Muscle layer of duodenum (tissue), 2 donors: ENCODE measurements around the gene WDR88.
"Not testable (repeated sequence)": the region's sequence is repeated elsewhere in the genome, so short reads cannot be mapped to it uniquely, and the experiment has no call there.

ENCODE experiments used
- H3K27ac ChIP-seq: one replicate; pipeline ENCODE4 v1.7.0; 2013; ENCODE audit warnings: mild to moderate bottlenecking, low read length
- H3K27me3 ChIP-seq: one replicate; pipeline ENCODE4 v1.7.0; 2013; ENCODE audit warnings: low read depth, mild to moderate bottlenecking, control low read depth, low read length
- H3K36me3 ChIP-seq, 2 donors: one replicate each; pipeline ENCODE4 v1.7.0; 2013; ENCODE audit warnings: low read length in 2 of 2, control low read depth in 1 of 2, mild to moderate bottlenecking in 1 of 2; ENCODE audit not compliant: insufficient read depth in 2 of 2, control insufficient read depth in 1 of 2
- H3K4me1 ChIP-seq, 2 donors: one replicate each; pipeline ENCODE4 v1.7.0; 2013; ENCODE audit warnings: low read length in 2 of 2, mild to moderate bottlenecking in 2 of 2, control low read depth in 1 of 2, moderate library complexity in 1 of 2; ENCODE audit not compliant: insufficient read depth in 2 of 2, control insufficient read depth in 1 of 2
- H3K4me3 ChIP-seq, 2 donors: one replicate each; pipeline ENCODE4 v1.7.0; 2013; ENCODE audit warnings: low read length in 2 of 2, low read depth in 1 of 2, mild to moderate bottlenecking in 1 of 2
- H3K9me3 ChIP-seq, 2 donors: one replicate each; pipeline ENCODE4 v1.7.0; 2013; ENCODE audit warnings: low read length in 2 of 2, control low read depth in 1 of 2, mild to moderate bottlenecking in 1 of 2; ENCODE audit not compliant: control insufficient read depth in 1 of 2
- donor health status: healthy.

The WDR88 gene

DNA sequence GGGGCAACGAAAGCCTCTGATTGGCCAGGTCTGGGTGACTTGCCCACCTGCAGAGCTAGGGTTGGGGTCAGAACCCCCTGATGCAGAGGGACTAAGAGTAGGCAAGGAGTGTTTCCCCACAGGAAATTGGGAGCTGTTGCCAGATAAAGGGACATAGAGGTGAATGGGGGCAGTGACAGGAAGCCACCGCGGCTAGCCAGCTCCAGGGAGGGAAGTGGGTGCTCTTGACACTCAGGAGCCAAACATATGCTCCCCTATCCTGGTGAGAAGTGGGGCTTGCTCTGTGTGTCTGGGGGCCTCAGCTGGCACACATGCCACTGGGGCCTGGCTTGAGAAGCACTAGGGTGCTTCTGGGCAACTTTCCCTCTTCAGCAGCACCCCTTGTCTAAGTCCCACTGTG lies 26.0 kb downstream of the WDR88 start:
- Histone ChIP-seq H3K36me3 (no peaks in the 10 kb centered on the region), H3K4me1 (no peaks in the 10 kb centered on the region), H3K9me3 (no peaks in the 10 kb centered on the region), H3K27me3 (no peaks in the 10 kb centered on the region), H3K27ac (no peak overlapping the region), H3K4me3 (no peak overlapping the region)

GRCh38 chr19:33158365-33158764 lies 26.5 kb downstream of the WDR88 start:
- H3K27me3 ChIP-seq = no peaks in the 10 kb centered on the region
- no peaks in the 10 kb centered on the region for H3K4me1 ChIP-seq
- no peaks in the 10 kb centered on the region for H3K36me3 ChIP-seq
- no peak overlapping the region for H3K4me3 ChIP-seq
- H3K9me3 ChIP-seq = no peaks in the 10 kb centered on the region
- no peak overlapping the region for H3K27ac ChIP-seq

DNA sequence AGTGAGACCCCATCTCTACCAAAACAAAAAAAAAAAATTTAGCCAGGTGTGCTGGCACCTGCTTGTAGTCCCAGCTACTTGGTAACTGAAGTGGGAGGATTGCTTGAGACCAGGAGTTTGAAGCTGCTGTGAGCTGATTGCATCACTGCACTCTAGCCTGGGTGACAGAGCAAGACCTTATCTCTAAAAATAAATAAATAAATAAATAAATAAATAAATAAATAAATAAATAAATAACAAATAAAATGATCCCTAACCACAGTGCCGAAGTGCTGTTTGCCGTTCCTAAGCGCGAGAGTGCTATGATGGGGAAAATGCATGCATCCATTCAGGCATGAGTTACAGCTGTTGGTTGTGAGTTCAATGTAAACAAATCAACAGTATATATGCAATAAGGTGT lies 27.2 kb downstream of the WDR88 start:
- no peak overlapping the region for H3K4me3 ChIP-seq
- H3K36me3 ChIP-seq = no peaks in the 10 kb centered on the region
- H3K27me3 ChIP-seq = no peaks in the 10 kb centered on the region
- H3K4me1 ChIP-seq = no peaks in the 10 kb centered on the region
- no peak overlapping the region for H3K27ac ChIP-seq
- no peaks in the 10 kb centered on the region for H3K9me3 ChIP-seq

DNA sequence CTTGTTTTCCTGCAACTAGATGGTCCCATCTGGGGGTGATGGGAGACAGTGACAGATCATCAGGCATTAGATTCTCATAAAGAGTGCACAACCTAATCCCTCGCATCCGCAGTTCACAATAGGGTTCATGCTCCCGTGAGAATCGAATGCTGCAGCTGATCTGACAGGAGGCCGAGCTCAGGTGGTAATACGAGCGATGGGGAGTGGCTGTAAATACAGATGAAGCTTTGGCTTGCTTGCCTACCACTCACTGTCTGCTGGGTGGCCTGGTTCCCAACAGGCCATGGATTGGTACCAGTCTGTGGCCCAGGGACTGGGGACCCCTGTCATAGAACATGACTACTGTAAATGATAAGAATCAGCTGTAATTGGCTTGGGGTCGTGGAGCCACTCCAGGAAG lies 28.0 kb downstream of the WDR88 start:
- H3K27me3 ChIP-seq = no peaks in the 10 kb centered on the region
- H3K4me3 ChIP-seq = no peak overlapping the region
- H3K9me3 ChIP-seq = no peaks in the 10 kb centered on the region
- no peaks in the 10 kb centered on the region for H3K36me3 ChIP-seq
- no peak overlapping the region for H3K27ac ChIP-seq
- no peaks in the 10 kb centered on the region for H3K4me1 ChIP-seq

- Histone ChIP-seq H3K4me3 (no peak overlapping the region), H3K4me1 (no peaks in the 10 kb centered on the region)
These were observed 29.3 kb downstream of the WDR88 start for GRCh38 chr19:33161201-33161600.

GRCh38 chr19:33163481-33163880 lies 31.6 kb downstream of the WDR88 start:
- H3K36me3 ChIP-seq = no peaks in the 10 kb centered on the region
- H3K9me3 ChIP-seq = peaks cover 0 to 4% of the 10 kb centered on the region in 2 donors
- H3K27ac ChIP-seq = no peak overlapping the region
- H3K4me1 ChIP-seq = no peaks in the 10 kb centered on the region
- H3K4me3 ChIP-seq = no peak overlapping the region
- no peaks in the 10 kb centered on the region for H3K27me3 ChIP-seq

More at GRCh38 chr19:33161201-33161600, 29.3 kb downstream of the WDR88 start:
- H3K9me3 ChIP-seq = no peaks in the 10 kb centered on the region
- no peaks in the 10 kb centered on the region for H3K27me3 ChIP-seq
- no peak overlapping the region for H3K27ac ChIP-seq
- H3K36me3 ChIP-seq = no peaks in the 10 kb centered on the region

- not testable (repeated sequence) for H3K27me3 ChIP-seq, H3K9me3 ChIP-seq, H3K4me3 ChIP-seq, H3K36me3 ChIP-seq, H3K27ac ChIP-seq, H3K4me1 ChIP-seq
These were observed 34.1 kb downstream of the WDR88 start for GRCh38 chr19:33166037-33166436.

- Histone ChIP-seq H3K4me3 (no peak overlapping the region), H3K27ac (no peak overlapping the region), H3K36me3 (no peaks in the 10 kb centered on the region), H3K4me1 (no peaks in the 10 kb centered on the region), H3K27me3 (no peaks in the 10 kb centered on the region), H3K9me3 (peaks cover 0 to 4% of the 10 kb centered on the region in 2 donors)
These were observed 35.5 kb downstream of the WDR88 start for GRCh38 chr19:33167438-33167837.

DNA sequence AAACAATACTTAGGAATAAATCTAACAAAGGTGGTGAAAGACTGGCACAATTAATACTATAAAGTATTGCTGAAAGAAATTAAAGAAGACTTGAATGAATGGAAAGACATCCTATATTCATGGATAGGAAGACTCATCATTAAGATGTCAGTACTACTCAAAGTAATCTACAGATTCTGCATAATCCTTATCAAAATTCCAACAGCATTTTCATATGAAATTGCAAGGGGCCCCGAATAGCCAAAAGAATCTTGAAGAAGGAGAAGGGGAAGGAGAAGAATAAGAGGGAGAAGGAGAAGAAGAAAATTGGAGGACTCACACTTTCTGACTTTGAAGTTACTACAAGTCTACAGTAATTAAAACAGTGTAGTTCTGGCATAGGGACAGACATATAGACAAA lies 36.6 kb downstream of the WDR88 start:
- Histone ChIP-seq H3K36me3 (no peaks in the 10 kb centered on the region), H3K4me1 (no peaks in the 10 kb centered on the region), H3K27ac (no peak overlapping the region), H3K27me3 (no peaks in the 10 kb centered on the region), H3K4me3 (no peak overlapping the region), H3K9me3 (peaks cover 0 to 4% of the 10 kb centered on the region in 2 donors)

DNA sequence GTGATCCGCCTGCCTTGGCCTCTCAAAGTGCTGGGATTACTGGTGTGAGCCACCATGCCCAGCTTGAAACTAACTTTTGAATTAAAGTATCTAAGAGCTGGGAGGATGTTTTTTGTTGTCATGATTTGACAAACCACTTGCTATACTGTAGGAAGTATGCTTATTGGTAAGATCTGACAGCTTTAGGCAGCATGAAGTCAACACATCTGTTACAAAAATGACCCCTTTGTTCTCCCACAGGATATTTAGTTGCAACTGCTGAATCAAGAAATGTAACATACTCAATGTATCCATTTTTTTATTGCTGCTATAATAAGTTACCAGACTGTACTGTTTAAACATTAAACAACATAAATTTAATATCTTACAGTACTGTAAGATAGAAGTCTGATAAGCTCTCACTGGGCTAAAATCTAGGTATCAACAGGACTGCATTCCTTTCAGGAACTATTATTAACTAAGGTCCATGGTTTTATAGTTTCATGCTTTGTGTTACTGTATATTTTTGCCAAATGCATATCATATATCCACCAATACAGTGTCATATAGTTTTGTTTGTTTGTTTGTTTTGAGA lies 39.4 kb downstream of the WDR88 start:
- no peaks in the 10 kb centered on the region for H3K27me3 ChIP-seq
- no peak overlapping the region for H3K4me3 ChIP-seq
- H3K27ac ChIP-seq = no peak overlapping the region
- H3K36me3 ChIP-seq = no peaks in the 10 kb centered on the region
- H3K4me1 ChIP-seq = peaks cover 7 to 10% of the 10 kb centered on the region in 2 donors
- peaks cover 0 to 4% of the 10 kb centered on the region in 2 donors for H3K9me3 ChIP-seq

DNA sequence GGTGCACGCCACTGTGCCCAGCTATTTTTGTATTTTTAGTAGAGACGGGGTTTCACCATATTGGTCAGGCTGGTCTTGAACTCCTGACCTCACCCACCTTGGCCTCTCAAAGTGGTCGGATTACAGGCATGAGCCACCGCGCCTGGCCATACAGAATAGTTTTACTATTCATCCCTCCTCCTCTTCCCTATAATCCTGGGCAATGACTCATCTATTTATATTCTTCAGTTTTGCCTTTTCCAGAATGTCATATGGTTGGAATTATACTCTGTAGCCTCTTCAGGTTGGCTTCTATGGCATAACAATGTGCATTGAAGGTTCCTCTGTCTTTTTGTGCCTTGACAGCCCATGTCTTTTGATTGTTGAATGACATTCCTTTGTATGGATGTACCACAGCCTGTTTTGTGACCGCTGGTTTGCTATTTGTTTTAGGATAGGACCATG lies 40.0 kb downstream of the WDR88 start:
- H3K4me3 ChIP-seq = no peak overlapping the region
- H3K9me3 ChIP-seq = peaks cover 0 to 4% of the 10 kb centered on the region in 2 donors
- peaks cover 7 to 10% of the 10 kb centered on the region in 2 donors for H3K4me1 ChIP-seq
- H3K36me3 ChIP-seq = peaks cover 0 to 3% of the 10 kb centered on the region in 2 donors
- H3K27me3 ChIP-seq = no peaks in the 10 kb centered on the region
- no peak overlapping the region for H3K27ac ChIP-seq

DNA sequence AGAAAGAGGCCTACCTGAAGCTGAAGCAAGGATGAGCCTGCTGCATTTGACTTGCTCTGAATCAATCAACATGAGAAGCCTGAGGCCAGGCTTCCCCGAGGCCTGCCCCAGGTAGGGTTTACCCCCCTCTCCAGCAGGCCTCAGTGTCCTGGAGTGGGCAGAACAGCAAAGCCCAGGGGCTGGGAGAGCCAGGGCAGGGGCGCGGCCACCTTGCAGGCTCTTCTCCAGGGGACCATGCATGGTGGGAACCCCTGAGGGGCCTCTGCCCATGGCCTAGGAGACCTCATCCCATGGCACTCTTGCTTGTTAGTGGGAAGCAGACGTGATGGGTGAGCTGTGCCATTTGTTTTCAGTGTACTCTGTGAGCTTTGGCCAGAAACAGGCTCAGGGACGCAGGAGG lies 42.3 kb downstream of the WDR88 start:
- Histone ChIP-seq H3K27ac (no peak overlapping the region), H3K4me3 (no peak overlapping the region), H3K4me1 (peaks cover 11 to 17% of the 10 kb centered on the region in 2 donors), H3K36me3 (peaks cover 0 to 3% of the 10 kb centered on the region in 2 donors), H3K27me3 (no peaks in the 10 kb centered on the region), H3K9me3 (no peaks in the 10 kb centered on the region)
